Measurements from ENCODE around the gene GNL2.
"Not testable (repeated sequence)": the region's sequence is repeated elsewhere in the genome, so short reads cannot be mapped to it uniquely, and the experiment has no call there.

GNL2 gene

GRCh38 chr1:37609002-37609401 is 13.3 kb upstream of the GNL2 start:
- in situ Hi-C loops (cut with MboI; ENCODE audit: low sequenced_read_pairs), result no loop called here

- in situ Hi-C loops (cut with MboI; ENCODE audit: low sequenced_read_pairs), result no loop called here
These were observed 10.9 kb upstream of the GNL2 start for GRCh38 chr1:37606481-37607263.

GRCh38 chr1:37605806-37606474 is 10.2 kb upstream of the GNL2 start:
- in situ Hi-C loops (cut with MboI; ENCODE audit: low sequenced_read_pairs), result no loop called here

- in situ Hi-C loops (cut with MboI; ENCODE audit: low sequenced_read_pairs), result no loop called here
These were observed 9.4 kb upstream of the GNL2 start for GRCh38 chr1:37605061-37605650.

- in situ Hi-C loops (cut with MboI; ENCODE audit: low sequenced_read_pairs), result no loop called here
These were observed 7.3 kb upstream of the GNL2 start for GRCh38 chr1:37602750-37603694.

GRCh38 chr1:37601441-37601840 is 5.7 kb upstream of the GNL2 start:
- in situ Hi-C loops (cut with MboI; ENCODE audit: low sequenced_read_pairs), result no loop called here

- in situ Hi-C loops (cut with MboI; ENCODE audit: low sequenced_read_pairs), result no loop called here
These were observed 4.2 kb upstream of the GNL2 start for GRCh38 chr1:37599940-37600339.

GRCh38 chr1:37596182-37596667 is 488 bp upstream of the GNL2 start:
- in situ Hi-C loops (cut with MboI; ENCODE audit: low sequenced_read_pairs), result no loop called here

- in situ Hi-C loops (cut with MboI; ENCODE audit: low sequenced_read_pairs), result no loop called here
These were observed 2.0 kb downstream of the GNL2 start for GRCh38 chr1:37593726-37594125.

- in situ Hi-C loops (cut with MboI; ENCODE audit: low sequenced_read_pairs), result no loop called here
These were observed 6.8 kb downstream of the GNL2 start for GRCh38 chr1:37588939-37589338.

GRCh38 chr1:37584544-37584943 is 11.2 kb downstream of the GNL2 start:
- in situ Hi-C loops (cut with MboI; ENCODE audit: low sequenced_read_pairs), result not testable (repeated sequence)

GRCh38 chr1:37575692-37576091 is 20.0 kb downstream of the GNL2 start:
- in situ Hi-C loops (cut with MboI; ENCODE audit: low sequenced_read_pairs), result no loop called here

GRCh38 chr1:37574834-37575480 is 20.8 kb downstream of the GNL2 start:
- in situ Hi-C loops (cut with MboI; ENCODE audit: low sequenced_read_pairs), result no loop called here

- in situ Hi-C loops (cut with MboI; ENCODE audit: low sequenced_read_pairs), result no loop called here
These were observed 25.0 kb downstream of the GNL2 start for GRCh38 chr1:37570528-37571334.

- in situ Hi-C loops (cut with MboI; ENCODE audit: low sequenced_read_pairs), result no loop called here
These were observed 28.7 kb downstream of the GNL2 start for GRCh38 chr1:37567023-37567422.

GRCh38 chr1:37564892-37565291 is 30.8 kb downstream of the GNL2 start:
- in situ Hi-C loops (cut with MboI; ENCODE audit: low sequenced_read_pairs), result no loop called here

- in situ Hi-C loops (cut with MboI; ENCODE audit: low sequenced_read_pairs), result no loop called here
These were observed 32.8 kb downstream of the GNL2 start for GRCh38 chr1:37562984-37563383.

GRCh38 chr1:37561133-37562132 is 34.3 kb downstream of the GNL2 start:
- in situ Hi-C loops (cut with MboI; ENCODE audit: low sequenced_read_pairs), result no loop called here

All from hTERT RPE-1 (cell line).